Keratinocyte (primary cell): ENCODE results near the gene CSMD2. TPM values are rescaled to one million over a fixed set of nuclear protein-coding genes. Genes with fewer than 3 reads are reported as not detected.

ENCODE experiments used
- DNase-seq: peaks from one replicate; pipeline ENCODE4 v3.0.0-alpha.2; 2011; ENCODE audit warnings: low read depth, missing footprints, low spot score
- FAIRE-seq: peaks from 2 replicates; lab custom pipeline; 2011; peaks lifted over from hg19 to GRCh38; lab: Jason Lieb, UNC
- H2AFZ ChIP-seq: 2 replicates; pipeline ENCODE4 v1.6.0; 2012; ENCODE audit warnings: low read length, control low read depth, inconsistent platforms; ENCODE audit not compliant: control insufficient read depth
- H3K27ac ChIP-seq: 2 replicates; pipeline ENCODE4 v1.5.1; 2011; ENCODE audit warnings: low read length; ENCODE audit not compliant: control insufficient read depth, insufficient read depth
- H3K27me3 ChIP-seq: 3 replicates; pipeline ENCODE4 v1.6.0; 2011; ENCODE audit warnings: low read length; ENCODE audit not compliant: control insufficient read depth, insufficient read depth; ENCODE audit errors: extremely low read depth
- H3K36me3 ChIP-seq, 2 experiments: 2 replicates in 1 of 2; 3 replicates in 1 of 2; pipeline ENCODE4 v1.5.1; 2011; ENCODE audit warnings: low read length in 2 of 2, mild to moderate bottlenecking in 1 of 2; ENCODE audit not compliant: control insufficient read depth in 2 of 2, insufficient read depth in 2 of 2; ENCODE audit errors: extremely low read depth in 1 of 2
- H3K4me1 ChIP-seq: 3 replicates; pipeline ENCODE4 v1.5.1; 2011; ENCODE audit warnings: low read length; ENCODE audit not compliant: control insufficient read depth, insufficient read depth; ENCODE audit errors: extremely low read depth
- H3K4me2 ChIP-seq: 3 replicates; pipeline ENCODE4 v1.6.0; 2011; ENCODE audit warnings: low read depth, low read length; ENCODE audit not compliant: control insufficient read depth, insufficient read depth; ENCODE audit errors: extremely low read depth
- H3K4me3 ChIP-seq, 3 experiments: fragments of 200-600 bp in 1 of 3; sonication (generic) in 1 of 3; 2 replicates in 2 of 3; 3 replicates in 1 of 3; pipeline ENCODE4 v1.5.1; 2011 to 2016; ENCODE audit warnings: low read length in 3 of 3, mild to moderate bottlenecking in 3 of 3, control low read depth in 2 of 3, inconsistent platforms in 1 of 3, low read depth in 1 of 3, mixed read lengths in 1 of 3, mixed run types in 1 of 3, moderate library complexity in 1 of 3; ENCODE audit not compliant: control insufficient read depth in 2 of 3, insufficient read depth in 2 of 3; ENCODE audit errors: extremely low read depth in 1 of 3
- H3K79me2 ChIP-seq: 2 replicates; pipeline ENCODE4 v1.6.0; 2012; ENCODE audit warnings: low read length; ENCODE audit not compliant: control insufficient read depth, insufficient read depth
- H3K9ac ChIP-seq: 3 replicates; pipeline ENCODE4 v1.6.0; 2011; ENCODE audit warnings: low read length; ENCODE audit not compliant: control insufficient read depth, insufficient read depth; ENCODE audit errors: extremely low read depth
- H3K9me1 ChIP-seq: 3 replicates; pipeline ENCODE4 v1.6.0; 2011; ENCODE audit warnings: low read length; ENCODE audit not compliant: control insufficient read depth, insufficient read depth; ENCODE audit errors: extremely low read depth
- H3K9me3 ChIP-seq: 2 replicates; pipeline ENCODE4 v1.5.1; 2012; ENCODE audit warnings: low read depth, low read length; ENCODE audit not compliant: control insufficient read depth
- H4K20me1 ChIP-seq: 3 replicates; pipeline ENCODE4 v1.6.0; 2011; ENCODE audit warnings: low read length; ENCODE audit not compliant: control insufficient read depth, insufficient read depth; ENCODE audit errors: extremely low read depth
- CTCF ChIP-seq, 3 experiments: IDR thresholded peaks in 1 of 3; conservative IDR thresholded peaks in 1 of 3; optimal IDR thresholded peaks in 1 of 3; 2 replicates in 2 of 3; 3 replicates in 1 of 3; pipeline versions ENCODE3 to v1.5.1; 2011; ENCODE audit warnings: low read length in 3 of 3, mild to moderate bottlenecking in 3 of 3, moderate library complexity in 2 of 3, control low read depth in 1 of 3, inconsistent platforms in 1 of 3; ENCODE audit not compliant: insufficient read depth in 2 of 3; ENCODE audit errors: extremely low read depth in 1 of 3
- EZH2 ChIP-seq: IDR thresholded peaks from one replicate; pipeline ENCODE4 v1.6.1; 2012; ENCODE audit warnings: inconsistent platforms, mild to moderate bottlenecking, low read length, moderate library complexity
- dilution Hi-C: fragments of 300-500 bp; cut with MboI; formaldehyde crosslinking; loops from one replicate; pipeline ENCODE4 v1.7.0; 2020; ENCODE audit warnings: low sequenced_read_pairs; ENCODE audit not compliant: extremely low pct_ligation_motif_present
- polyA plus RNA-seq, 5 experiments: library from polyadenylated mRNA; depleted of rRNA in 3 of 5; stranded (reverse) in 3 of 5; stranded (forward) in 1 of 5; unstranded in 1 of 5; fragments of >200 nt; gene quantifications; 1 replicate in 1 of 5; 2 replicates in 3 of 5; 3 replicates in 1 of 5; pipeline versions ENCODE4 v1.2.1 to v1.2.3, GENCODE V29; 2011 to 2012; ENCODE audit warnings: missing spikeins in 2 of 5, low read depth in 1 of 5, low replicate concordance in 1 of 5

The CSMD2 gene
- polyA plus RNA-seq, 1 donor (not counting 4 experiments of a cell fraction or from before 2014, with no cell fraction given) = 2.0 TPM

DNA sequence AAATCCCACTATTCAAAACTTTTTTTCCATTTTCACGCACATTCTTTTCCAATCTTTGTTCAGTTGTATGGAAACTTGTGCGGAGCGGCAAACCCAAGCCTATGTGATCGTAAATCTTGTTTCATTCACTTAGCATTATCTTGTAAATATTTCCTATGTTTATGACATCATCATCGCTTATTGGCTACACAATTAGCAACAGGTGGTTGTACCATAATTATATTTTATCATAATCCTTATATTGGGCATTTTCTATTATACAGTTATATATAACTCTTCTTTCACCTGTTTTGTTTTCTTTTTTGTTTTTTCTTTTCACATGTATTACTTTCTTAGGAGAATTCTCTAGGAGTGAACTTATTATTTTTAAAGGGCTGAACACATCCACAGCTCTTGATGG is 627.1 kb downstream of the CSMD2 start:
- Histone ChIP-seq H3K79me2 (no peaks in the 10 kb centered on the region), H3K27me3 (peaks cover 4% of the 10 kb centered on the region), H3K9me1 (no peaks in the 10 kb centered on the region), H3K27ac (no peak overlapping the region), H3K9me3 (no peaks in the 10 kb centered on the region), H3K4me2 (no peak overlapping the region), H2AFZ (no peak overlapping the region), H3K36me3 (no peaks in the 10 kb centered on the region), H3K9ac (no peak overlapping the region), H3K4me1 (no peaks in the 10 kb centered on the region), H3K4me3 (no peak overlapping the region), H4K20me1 (no peaks in the 10 kb centered on the region)
- FAIRE-seq (no peak), DNase-seq (no peak)
- dilution Hi-C loops = no loop called here
- TF ChIP-seq EZH2 = no peak
- TF ChIP-seq CTCF (optimal IDR thresholded peaks at IDR 0.05 in 1 of 3, IDR thresholded peaks at IDR 0.05 in 1 of 3, conservative IDR thresholded peaks at IDR 0.05 in 1 of 3; ENCODE audit: extremely low read depth in 1 of 3, insufficient read depth in 2 of 3, low read length in 3 of 3) = no peak

- Histone ChIP-seq H3K27ac (no peak overlapping the region), H3K4me2 (no peak overlapping the region), H3K9me1 (no peaks in the 10 kb centered on the region), H3K79me2 (no peaks in the 10 kb centered on the region), H3K36me3 (no peaks in the 10 kb centered on the region), H2AFZ (no peak overlapping the region), H3K27me3 (no peaks in the 10 kb centered on the region), H3K9me3 (no peaks in the 10 kb centered on the region), H4K20me1 (no peaks in the 10 kb centered on the region), H3K4me1 (no peaks in the 10 kb centered on the region), H3K9ac (no peak overlapping the region), H3K4me3 (no peak overlapping the region)
- FAIRE-seq (no peak), DNase-seq (no peak)
- dilution Hi-C loops = no loop called here
- no peak for TF ChIP-seq EZH2
- TF ChIP-seq CTCF (optimal IDR thresholded peaks at IDR 0.05 in 1 of 3, IDR thresholded peaks at IDR 0.05 in 1 of 3, conservative IDR thresholded peaks at IDR 0.05 in 1 of 3; ENCODE audit: extremely low read depth in 1 of 3, insufficient read depth in 2 of 3, low read length in 3 of 3) = no peak
These were observed 629.7 kb downstream of the CSMD2 start for GRCh38 chr1:33535334-33535733.
